K562 (cell line): ENCODE measurements around the gene DDAH2. TPM values are rescaled to one million over a fixed set of nuclear protein-coding genes. Genes with fewer than 3 reads are reported as not detected.

ENCODE experiments used
- BCLAF1 ChIP-seq, 2 experiments: fragments of 450-650 bp in 1 of 2; IDR thresholded peaks; 2 replicates each; pipeline ENCODE4 v1.6.1; 2011 to 2017; ENCODE audit warnings: low read depth in 2 of 2, antibody characterized with exemption in 1 of 2, borderline replicate concordance in 1 of 2, low read length in 1 of 2, mild to moderate bottlenecking in 1 of 2, mixed read lengths in 1 of 2; ENCODE audit not compliant: control insufficient read depth in 1 of 2
- CBX2 ChIP-seq: fragments of 200-600 bp; sonication (generic); IDR thresholded peaks from one replicate; pipeline ENCODE4 v1.6.1; 2012; ENCODE audit warnings: mild to moderate bottlenecking, low read length, inconsistent platforms; ENCODE audit not compliant: insufficient read depth, poor library complexity, severe bottlenecking
- CREB3L1 ChIP-seq: fragments of 450-650 bp; IDR thresholded peaks from 2 replicates; pipeline ENCODE4 v1.6.1; 2014; ENCODE audit warnings: low read depth, mild to moderate bottlenecking, moderate library complexity, borderline replicate concordance
- HMBOX1 ChIP-seq: sonication (generic); IDR thresholded peaks from 2 replicates; pipeline ENCODE4 v1.6.1; 2016
- LARP7 ChIP-seq: fragments of 450-650 bp; IDR thresholded peaks from 2 replicates; pipeline ENCODE4 v1.6.1; 2016
- PURB ChIP-seq: sonication (generic); formaldehyde crosslinking; IDR thresholded peaks from 2 replicates; pipeline ENCODE4 v1.9.0; 2021; ENCODE audit warnings: low read depth, mild to moderate bottlenecking, missing genetic modification reagents
- THRA ChIP-seq: fragments of 450-650 bp; IDR thresholded peaks from 2 replicates; pipeline ENCODE4 v1.6.1; 2017; ENCODE audit warnings: mild to moderate bottlenecking, moderate library complexity
- ZBED1 ChIP-seq: IDR thresholded peaks from 2 replicates; pipeline ENCODE4 v1.6.1; 2014
- ZNF407 ChIP-seq: fragments of 450-650 bp; IDR thresholded peaks from 2 replicates; pipeline ENCODE4 v1.6.1; 2016; ENCODE audit warnings: low read depth
- ZZZ3 ChIP-seq: fragments of 450-650 bp; IDR thresholded peaks from 2 replicates; pipeline ENCODE4 v1.6.1; 2016; ENCODE audit warnings: antibody characterized with exemption, mild to moderate bottlenecking, moderate library complexity
- polyA plus RNA-seq, 8 experiments: library from polyadenylated mRNA; depleted of rRNA in 4 of 8; stranded (reverse) in 5 of 8; unstranded in 3 of 8; fragments of >200 nt; fragmentation: Nextera tagmentation in 2 of 8; fragmentation: Illumina TruSeq in 1 of 8; extraction: Ambion mirVana in 2 of 8; extraction: Trizol in 1 of 8; gene quantifications; 2 replicates each; pipeline versions ENCODE4 v1.2.1 to v1.2.3, GENCODE V29; 2011 to 2014; ENCODE audit warnings: inconsistent platforms in 1 of 8, missing spikeins in 1 of 8
- total RNA-seq, 7 experiments: library from RNA; depleted of rRNA in 6 of 7; stranded (reverse); fragments of >200 nt in 6 of 7; fragmentation: Illumina TruSeq in 2 of 7; extraction: Trizol in 2 of 7; gene quantifications; 2 replicates each; pipeline versions ENCODE4 v1.2.1 to v1.2.3, GENCODE V29; 2011 to 2021; ENCODE audit warnings: low replicate concordance in 1 of 7

Gene DDAH2
- total and polyA plus RNA-seq, 9 of the 15 experiments (the other 6 are each of a cell fraction or from before 2014, with no cell fraction given), result 1.8 to 45.4 (median 21.4) TPM

- TF ChIP-seq ZNF407, result peak; percentile 100
- TF ChIP-seq CBX2, result no peak
- TF ChIP-seq PURB (CRISPR knock-in tag), result no peak
- TF ChIP-seq CREB3L1, result peak; percentile 74; the same call in 1 of the 2 replicates
- 0 out of 2 replicates have a peak, but pooled peaks have one; percentile 41 for TF ChIP-seq HMBOX1
- TF ChIP-seq ZBED1, result no peak; the same call in none of the 2 replicates
- no peak for TF ChIP-seq ZZZ3
- no peak for TF ChIP-seq THRA
- peak in 1 of 2 experiments; percentile 92; a peak in 2 of 4 replicates for TF ChIP-seq BCLAF1 (IDR thresholded peaks at IDR 0.05; ENCODE audit: borderline replicate concordance in 1 of 2, control insufficient read depth in 1 of 2, low read depth in 2 of 2, low read length in 1 of 2)
- TF ChIP-seq LARP7, result peak; percentile 92
Measured at GRCh38 chr6:31702819-31703716, 26.0 kb downstream of the DDAH2 start, which contains the start of gene ABHD16A (continued).
